B cell (primary cell): ENCODE measurements around the gene SLC2A4. TPM values are rescaled to one million over a fixed set of nuclear protein-coding genes. Genes with fewer than 3 reads are reported as not detected.

Source experiments
- ATAC-seq: fragments of 200-7000 bp; cut with Tn5 transposase; one replicate; pipeline ENCODE4 v1.10.0; 2021; ENCODE audit warnings: low read depth, mild to moderate bottlenecking, moderate number of reproducible peaks, moderate library complexity
- CTCF ChIA-PET: fragments of 350-600 bp; sonication (Branson Sonifier 250); formaldehyde crosslinking; loops from one replicate; lab custom pipeline; 2021; ENCODE audit warnings: antibody characterized with exemption, inconsistent platforms; lab: Charles Lee
- POLR2A ChIA-PET: fragments of 350-600 bp; sonication (Branson Sonifier 250); formaldehyde crosslinking; loops from one replicate; lab custom pipeline; 2021; ENCODE audit warnings: antibody characterized with exemption; lab: Charles Lee
- DNase-seq: peaks from one replicate; pipeline ENCODE4 v3.0.0; 2013
- H2AFZ ChIP-seq: 2 replicates; pipeline ENCODE4 v1.6.1; 2012; ENCODE audit warnings: mild to moderate bottlenecking, low read depth, low read length; ENCODE audit not compliant: insufficient read depth, poor library complexity, severe bottlenecking
- H3K27ac ChIP-seq, 2 donors: 1 replicate in 1 of 2; 2 replicates in 1 of 2; pipeline ENCODE4 v1.5.1; 2012 to 2013; ENCODE audit warnings: low read length in 2 of 2, mild to moderate bottlenecking in 2 of 2, moderate library complexity in 1 of 2
- H3K27me3 ChIP-seq, 4 experiments: fragments of 200-600 bp in 1 of 4; sonication (generic) in 1 of 4; replicated peaks in 1 of 4; 1 replicate in 2 of 4; 2 replicates in 2 of 4; pipeline versions ENCODE4 v1.6.1 to v1.7.0; 2013 to 2016; ENCODE audit warnings: low read length in 3 of 4, mild to moderate bottlenecking in 2 of 4, mixed read lengths in 1 of 4, moderate library complexity in 1 of 4; ENCODE audit not compliant: insufficient read depth in 4 of 4, control insufficient read depth in 3 of 4; ENCODE audit errors: control extremely low read depth in 1 of 4
- H3K36me3 ChIP-seq, 2 experiments: replicated peaks in 1 of 2; 1 replicate in 1 of 2; 2 replicates in 1 of 2; pipeline versions ENCODE4 v1.6.1 to v1.7.1; 2013; ENCODE audit warnings: low read length in 1 of 2; ENCODE audit not compliant: insufficient read depth in 2 of 2, control insufficient read depth in 1 of 2; ENCODE audit errors: control extremely low read depth in 1 of 2, extremely low read depth in 1 of 2
- H3K4me1 ChIP-seq, 2 donors: fragments of 200-600 bp in 1 of 2; sonication (generic) in 1 of 2; 1 replicate in 1 of 2; 2 replicates in 1 of 2; pipeline versions ENCODE4 v1.5.1 to v1.6.1; 2013 to 2017; ENCODE audit warnings: low read length in 2 of 2; ENCODE audit not compliant: control insufficient read depth in 2 of 2, insufficient read depth in 2 of 2
- H3K4me2 ChIP-seq: replicated peaks from 2 replicates; pipeline ENCODE3; 2012; ENCODE audit warnings: mild to moderate bottlenecking, low read depth, low read length; ENCODE audit not compliant: poor library complexity, severe bottlenecking
- H3K4me3 ChIP-seq, 5 experiments: fragments of 200-600 bp in 1 of 5; sonication (generic) in 1 of 5; 1 replicate in 3 of 5; 2 replicates in 2 of 5; pipeline versions ENCODE4 v1.5.1 to v1.7.0; 2011 to 2016; ENCODE audit warnings: low read length in 4 of 5, mild to moderate bottlenecking in 4 of 5, low read depth in 2 of 5, control low read depth in 1 of 5, moderate library complexity in 1 of 5; ENCODE audit not compliant: insufficient read depth in 1 of 5; ENCODE audit errors: control extremely low read depth in 1 of 5, extremely low read depth in 1 of 5
- H3K79me2 ChIP-seq: fragments of 200-600 bp; sonication (generic); one replicate; pipeline ENCODE4 v1.6.0; 2016; ENCODE audit warnings: low read length; ENCODE audit not compliant: control insufficient read depth, insufficient read depth
- H3K9ac ChIP-seq: fragments of 200-600 bp; sonication (generic); 2 replicates; pipeline ENCODE4 v1.6.1; 2017; ENCODE audit warnings: mild to moderate bottlenecking, low read length, moderate library complexity
- H3K9me3 ChIP-seq, 3 donors: one replicate each; pipeline versions ENCODE4 v1.6.1 to v1.7.1; 2013; ENCODE audit warnings: low read length in 2 of 3; ENCODE audit not compliant: control insufficient read depth in 2 of 3, insufficient read depth in 1 of 3; ENCODE audit errors: control extremely low read depth in 1 of 3
- H4K20me1 ChIP-seq: 2 replicates; pipeline ENCODE4 v1.6.0; 2012; ENCODE audit warnings: mild to moderate bottlenecking, low read length; ENCODE audit not compliant: insufficient read depth, control insufficient read depth, poor library complexity, severe bottlenecking
- H3K27ac Mint-ChIP-seq: one replicate; pipeline ENCODE4 v1.8.0; 2021; ENCODE audit warnings: mixed read lengths
- H3K27me3 Mint-ChIP-seq: one replicate; pipeline ENCODE4 v1.8.0; 2021; ENCODE audit warnings: mixed read lengths
- H3K4me1 Mint-ChIP-seq: one replicate; pipeline ENCODE4 v1.8.0; 2021; ENCODE audit warnings: mixed read lengths
- H3K4me3 Mint-ChIP-seq: one replicate; pipeline ENCODE4 v1.8.0; 2021; ENCODE audit warnings: mixed read lengths
- H3K9me3 Mint-ChIP-seq: one replicate; pipeline ENCODE4 v1.8.0; 2022; ENCODE audit warnings: mixed read lengths; ENCODE audit not compliant: insufficient read depth
- CTCF ChIP-seq: fragments of 200-600 bp; IDR thresholded peaks from one replicate; pipeline ENCODE4 v1.8.0; 2022; ENCODE audit warnings: antibody characterized with exemption, mild to moderate bottlenecking
- EZH2 ChIP-seq: IDR thresholded peaks from 2 replicates; pipeline ENCODE4 v1.6.1; 2012; ENCODE audit warnings: borderline replicate concordance, low read depth, mild to moderate bottlenecking, moderate library complexity, low read length; ENCODE audit not compliant: insufficient read depth, poor library complexity, severe bottlenecking
- WGBS: methylation state at CpG from one replicate; pipeline ENCODE4 v1.1.5; 2013; ENCODE audit warnings: missing lambda C conversion rate; ENCODE audit not compliant: insufficient coverage; 5-methylcytosine and 5-hydroxymethylcytosine counted together
- intact Hi-C: fragments of 100-400 bp; cut with micrococcal nuclease; formaldehyde crosslinking; loops from one replicate; pipeline ENCODE4 v1.10.0; 2022
- polyA plus RNA-seq: library from polyadenylated mRNA; depleted of rRNA; stranded (reverse); fragments of >200 nt; gene quantifications from 2 replicates; pipeline ENCODE4 v1.2.3, GENCODE V29; 2012
- total RNA-seq, 2 donors: library from RNA; stranded (reverse); fragments of 120-200 nt in 1 of 2; gene quantifications; 1 replicate in 1 of 2; 2 replicates in 1 of 2; pipeline versions ENCODE4 v1.2.3 to v1.2.4, GENCODE V29; 2013 to 2022

SLC2A4 gene
- total and polyA plus RNA-seq, 2 donors (not counting 1 experiment from before 2014, with no cell fraction given), result not detected

- Mint-ChIP-seq H3K9me3 (no peaks in the 10 kb centered on the region), H3K27me3 (no peaks in the 10 kb centered on the region), H3K4me3 (peak overlapping the region; percentile 95), H3K4me1 (peaks cover 55% of the 10 kb centered on the region), H3K27ac (peak overlapping the region; percentile 97)
- H3K79me2 ChIP-seq, result peaks cover 57% of the 10 kb centered on the region
- peaks cover 57% of the 10 kb centered on the region for H4K20me1 ChIP-seq
- intact Hi-C loops, result loop anchor here (5.0 kb wide), 1 partner anchor 148 kb away; no protein-coding TSS in a partner anchor
- H3K9me3 ChIP-seq, result no peaks in the 10 kb centered on the region
- POLR2A ChIA-PET, result interaction anchor here (0.6 to 1.9 kb wide), 10 partner anchors 13 to 864 kb away, joined by 3 to 18 read pairs (median 6); partner anchors contain the start of genes ACAP1, DVL2, MPDU1 and NEURL4
- H2AFZ ChIP-seq, result no peak overlapping the region
- DNase-seq (peak; percentile 94), ATAC-seq (peak; percentile 26)
- WGBS, result 0% methylated on average over 8 of the region's 14 CpGs
- CTCF ChIA-PET, result interaction anchor here (0.9 to 1.9 kb wide), 7 partner anchors 13 to 45 kb away, joined by 3 to 5 read pairs (median 4); no protein-coding TSS in a partner anchor
- peaks cover 5 to 46% of the 10 kb centered on the region in 2 experiments for H3K36me3 ChIP-seq
- TF ChIP-seq EZH2 (no peak), CTCF (no peak)
- H3K4me1 ChIP-seq, result peaks cover 19 to 50% of the 10 kb centered on the region in 2 donors
- H3K27me3 ChIP-seq, result no peaks in the 10 kb centered on the region
- peak overlapping the region; percentile 93 for H3K4me2 ChIP-seq
- peak overlapping the region; percentile 98 to 99 for H3K27ac ChIP-seq
- peak overlapping the region; percentile 97 for H3K9ac ChIP-seq
- peak overlapping the region; percentile 81 to 96 (median 94) for H3K4me3 ChIP-seq
Observed at GRCh38 chr17:7308625-7309433, 27.3 kb downstream of the SLC2A4 start.
